GM12878 (cell line): ENCODE data around the gene PRSS8. TPM values are rescaled to one million over a fixed set of nuclear protein-coding genes. Genes with fewer than 3 reads are reported as not detected.
A peak's percentile ranks its signal among the peaks of the same experiment; 100 is the strongest.

Experiments
- BRCA1 ChIP-seq: IDR thresholded peaks from 2 replicates; pipeline ENCODE4 v1.6.1; 2011; ENCODE audit warnings: low read depth, low read length, improper control_type of control experiment
- CEBPZ ChIP-seq: fragments of 150-350 bp; IDR thresholded peaks from 2 replicates; pipeline ENCODE4 v1.6.1; 2016; ENCODE audit warnings: low read depth, low read length
- DPF2 ChIP-seq: fragments of 450-650 bp; IDR thresholded peaks from 2 replicates; pipeline ENCODE4 v1.6.1; 2017; ENCODE audit warnings: mild to moderate bottlenecking
- ELK1 ChIP-seq: IDR thresholded peaks from 2 replicates; pipeline ENCODE4 v1.6.1; 2012; ENCODE audit warnings: low read depth, low read length, improper control_type of control experiment
- FOXM1 ChIP-seq: IDR thresholded peaks from 2 replicates; pipeline ENCODE4 v1.6.1; 2012; ENCODE audit warnings: low read depth, mild to moderate bottlenecking, inconsistent platforms, low read length, moderate library complexity
- HDAC6 ChIP-seq: fragments of 200-600 bp; sonication (generic); IDR thresholded peaks from one replicate; pipeline ENCODE4 v1.8.0; 2017; ENCODE audit warnings: antibody characterized with exemption; ENCODE audit not compliant: unreplicated experiment
- MYB ChIP-seq: fragments of 150-350 bp; IDR thresholded peaks from 2 replicates; pipeline ENCODE4 v1.6.1; 2014; ENCODE audit warnings: mild to moderate bottlenecking, low read depth, low read length, borderline replicate concordance
- MYC ChIP-seq: IDR thresholded peaks from 2 replicates; pipeline ENCODE4 v1.6.1; 2011; ENCODE audit warnings: mild to moderate bottlenecking, low read length, moderate library complexity, inconsistent platforms; ENCODE audit not compliant: insufficient read depth, insufficient replicate concordance, insufficient read length, severe bottlenecking
- PML ChIP-seq: IDR thresholded peaks from 2 replicates; pipeline ENCODE4 v1.6.1; 2012; ENCODE audit warnings: low read length, inconsistent platforms
- POLR2AphosphoS2 ChIP-seq: IDR thresholded peaks from 2 replicates; pipeline ENCODE4 v1.6.1; 2011; ENCODE audit warnings: low read depth, mild to moderate bottlenecking, low read length, improper control_type of control experiment, moderate library complexity
- REST ChIP-seq: IDR thresholded peaks from 2 replicates; pipeline ENCODE4 v1.6.1; 2012; ENCODE audit warnings: mild to moderate bottlenecking, low read depth, low read length
- RFX5 ChIP-seq: IDR thresholded peaks from 2 replicates; pipeline ENCODE4 v1.6.1; 2011; ENCODE audit warnings: low read depth, low read length, improper control_type of control experiment
- RUNX3 ChIP-seq: IDR thresholded peaks from 2 replicates; pipeline ENCODE4 v1.6.1; 2012; ENCODE audit warnings: low read length, inconsistent platforms
- SMAD1 ChIP-seq: fragments of 450-650 bp; IDR thresholded peaks from 2 replicates; pipeline ENCODE4 v1.6.1; 2018; ENCODE audit warnings: mild to moderate bottlenecking, low read depth; ENCODE audit not compliant: partially characterized antibody
- STAT1 ChIP-seq: fragments of 450-650 bp; conservative IDR thresholded peaks from 2 replicates; pipeline ENCODE4 v1.6.1; 2014; ENCODE audit warnings: antibody characterized with exemption, mild to moderate bottlenecking
- ZBTB40 ChIP-seq: fragments of 450-650 bp; IDR thresholded peaks from 2 replicates; pipeline ENCODE4 v1.6.1; 2016; ENCODE audit warnings: mild to moderate bottlenecking, moderate library complexity, borderline replicate concordance
- ZNF274 ChIP-seq: IDR thresholded peaks from one replicate; pipeline ENCODE4 v1.8.0; 2011; ENCODE audit not compliant: insufficient read length, insufficient read depth
- polyA plus RNA-seq, 11 experiments: library from polyadenylated mRNA; depleted of rRNA in 4 of 11; unstranded in 6 of 11; stranded (reverse) in 5 of 11; fragments of >200 nt; fragmentation: Nextera tagmentation in 4 of 11; fragmentation: Illumina TruSeq in 1 of 11; extraction: Ambion mirVana in 4 of 11; extraction: Trizol in 1 of 11; gene quantifications; 1 replicate in 1 of 11; 2 replicates in 10 of 11; pipeline versions ENCODE4 v1.2.1 to v1.2.3, GENCODE V29; 2011 to 2016; ENCODE audit warnings: inconsistent platforms in 2 of 11, missing spikeins in 2 of 11, low read depth in 1 of 11
- total RNA-seq, 4 experiments: library from RNA; depleted of rRNA in 3 of 4; stranded (reverse); fragments of >200 nt in 3 of 4; fragmentation: Illumina TruSeq in 1 of 4; extraction: Trizol in 1 of 4; gene quantifications; 2 replicates each; pipeline versions ENCODE4 v1.2.1 to v1.2.3, GENCODE V29; 2013 to 2021

The PRSS8 gene
- total and polyA plus RNA-seq, 10 of the 15 experiments (the other 5 are each of a cell fraction or from before 2014, with no cell fraction given) = 0.33 to 0.58 TPM; not detected in 8

GRCh38 chr16:31179747-31180459 lies 44.4 kb upstream of the PRSS8 start, which contains the start of gene FUS (continued):
- TF ChIP-seq MYC (no peak), DPF2 (peak; percentile 26; the same call in 1 of the 2 replicates), RUNX3 (peak; percentile 38), CEBPZ (0 out of 2 replicates have a peak, but pooled peaks have one; percentile 23), ELK1 (peak; percentile 51; the same call in 1 of the 2 replicates), BRCA1 (peak; percentile 36; the same call in 1 of the 2 replicates), STAT1 (peak; percentile 98), ZBTB40 (peak; percentile 31; the same call in 1 of the 2 replicates), HDAC6 (peak; percentile 99), SMAD1 (peak; percentile 93), MYB (0 out of 2 replicates have a peak, but pooled peaks have one; percentile 20), REST (peak; percentile 65; the same call in 1 of the 2 replicates), FOXM1 (peak; percentile 84), POLR2AphosphoS2 (peak; percentile 100), RFX5 (no peak), PML (peak; percentile 100), ZNF274 (no peak)
